DLD1 (cell line): ENCODE measurements around the gene FUT2.
"Not testable (repeated sequence)": the region's sequence is repeated elsewhere in the genome, so short reads cannot be mapped to it uniquely, and the experiment has no call there.

Experiments
- in situ Hi-C: cut with HindIII; loops from 2 replicates; pipeline ENCODE4 v1.10.0; 2017; ENCODE audit warnings: low sequenced_read_pairs

The FUT2 gene

DNA sequence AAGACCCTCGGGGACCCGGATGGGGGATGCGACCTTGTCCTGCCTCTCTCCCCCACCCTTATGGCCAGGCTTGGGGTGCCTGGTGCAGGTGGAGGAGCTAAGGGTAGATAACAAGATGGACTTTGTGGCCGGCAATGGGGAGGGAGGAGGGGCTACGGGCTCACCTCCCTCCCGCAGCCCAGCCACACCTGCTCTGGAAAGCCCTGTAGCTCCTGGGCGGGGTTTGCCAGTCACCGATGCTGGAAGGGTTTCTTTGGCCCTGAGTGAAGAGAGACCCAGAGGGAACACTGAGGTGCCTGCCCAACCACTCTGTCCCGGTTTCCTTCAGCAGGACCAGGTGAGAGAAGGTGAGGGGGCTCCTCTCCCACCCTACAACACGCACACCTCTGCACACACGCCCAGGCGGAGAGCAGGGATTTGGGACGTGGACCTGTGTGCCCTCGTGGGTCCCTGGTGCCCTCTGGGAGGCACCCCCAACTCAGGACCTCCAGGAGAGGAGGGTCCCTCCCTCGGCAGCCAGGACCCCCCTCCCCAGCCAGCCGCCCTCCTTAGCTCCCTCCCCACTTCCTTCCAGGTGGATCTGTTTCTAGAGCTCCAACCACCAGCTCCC, at the start of gene FUT2:
Gene FUT2 (plus strand): TSS at position 229 of the 610 bp plus-strand sequence. CDS start 6,986 bp downstream, outside the sequence.
- in situ Hi-C loops: no loop called here

DNA sequence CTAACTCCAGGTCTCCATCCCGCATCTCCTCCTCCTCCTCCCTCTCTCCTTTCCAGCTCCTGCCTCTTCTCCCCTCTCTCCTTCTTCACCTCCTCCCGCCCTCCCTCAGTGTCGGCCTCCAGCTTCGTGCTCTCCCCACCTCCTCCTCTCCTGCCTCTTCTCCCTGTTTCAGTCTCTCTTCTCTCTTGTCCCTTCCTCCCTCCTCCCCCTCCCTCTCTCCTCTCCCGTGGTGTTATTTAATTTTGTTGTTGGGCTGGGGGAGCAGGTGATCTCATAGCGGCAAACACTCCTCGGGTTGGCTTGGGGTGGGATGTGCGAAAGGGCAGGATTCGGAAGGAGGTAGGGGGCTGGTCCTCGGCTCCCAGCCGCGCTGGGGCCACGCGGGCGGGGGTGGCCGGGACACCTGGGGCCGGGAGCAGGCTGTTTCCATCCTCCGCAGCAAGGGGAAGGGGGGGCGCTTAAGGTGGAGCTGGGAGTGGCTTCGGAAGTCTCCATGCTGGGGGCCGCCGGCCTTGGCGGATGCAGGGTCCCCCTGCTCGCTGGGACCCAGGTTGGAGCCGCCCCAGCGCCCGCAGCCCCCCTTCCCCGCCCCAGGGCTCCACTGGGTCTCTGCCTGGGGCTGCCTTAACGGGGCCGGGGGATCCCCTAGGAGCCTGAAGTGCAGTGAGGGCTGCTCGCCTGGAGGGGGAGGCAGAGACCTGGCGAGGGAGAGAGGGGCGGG, 49.6 kb upstream of the FUT2 start, which contains the start of gene CA11:
Gene CA11 (minus strand): TSS at position 187 of the 721 bp plus-strand sequence. CDS start 555 bp downstream, outside the sequence.
- in situ Hi-C loops: no loop called here

DNA sequence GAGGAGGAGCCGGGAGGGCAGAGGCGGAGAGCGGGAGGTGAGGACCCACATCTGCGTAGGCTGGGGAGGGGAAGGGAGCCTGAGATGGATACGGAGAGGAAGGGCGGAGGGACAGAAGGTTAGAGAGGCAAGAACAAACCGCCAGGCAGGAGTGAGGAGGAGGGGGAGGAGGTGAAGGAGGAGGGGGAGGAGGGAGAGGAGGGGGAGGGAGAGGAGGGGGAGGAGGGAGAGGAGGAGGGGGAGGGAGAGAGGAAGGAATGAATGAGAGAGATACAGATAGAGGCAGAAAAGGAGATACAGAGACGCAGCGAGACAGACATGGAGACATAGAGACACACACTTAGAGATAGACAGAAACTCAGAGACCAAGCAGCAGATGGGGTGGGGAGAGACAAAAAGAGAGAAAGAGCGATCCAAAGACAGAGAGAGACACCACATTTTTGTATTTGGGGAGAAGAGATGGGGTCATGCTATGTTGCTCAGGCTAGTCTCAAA, 49.0 kb upstream of the FUT2 start:
- in situ Hi-C loops: no loop called here

DNA sequence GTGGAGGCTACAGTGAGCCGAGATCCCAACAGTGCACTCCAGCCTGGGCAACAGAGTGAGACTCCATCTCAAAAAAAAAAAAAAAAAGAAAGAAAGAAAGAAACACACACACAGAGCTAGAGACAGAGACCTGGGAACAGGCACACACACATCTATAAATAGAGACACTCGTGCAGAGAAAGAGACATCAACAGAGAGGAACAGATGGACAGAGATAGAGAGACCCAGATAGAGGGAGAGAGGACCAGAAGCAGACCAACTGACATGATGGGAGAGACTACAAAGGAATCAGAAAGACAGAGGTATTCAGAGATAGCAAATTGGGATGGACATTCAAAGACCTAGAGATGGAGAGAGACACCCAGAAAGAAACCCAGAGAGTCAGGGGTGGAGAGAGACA, 47.6 kb upstream of the FUT2 start:
- in situ Hi-C loops: no loop called here

DNA sequence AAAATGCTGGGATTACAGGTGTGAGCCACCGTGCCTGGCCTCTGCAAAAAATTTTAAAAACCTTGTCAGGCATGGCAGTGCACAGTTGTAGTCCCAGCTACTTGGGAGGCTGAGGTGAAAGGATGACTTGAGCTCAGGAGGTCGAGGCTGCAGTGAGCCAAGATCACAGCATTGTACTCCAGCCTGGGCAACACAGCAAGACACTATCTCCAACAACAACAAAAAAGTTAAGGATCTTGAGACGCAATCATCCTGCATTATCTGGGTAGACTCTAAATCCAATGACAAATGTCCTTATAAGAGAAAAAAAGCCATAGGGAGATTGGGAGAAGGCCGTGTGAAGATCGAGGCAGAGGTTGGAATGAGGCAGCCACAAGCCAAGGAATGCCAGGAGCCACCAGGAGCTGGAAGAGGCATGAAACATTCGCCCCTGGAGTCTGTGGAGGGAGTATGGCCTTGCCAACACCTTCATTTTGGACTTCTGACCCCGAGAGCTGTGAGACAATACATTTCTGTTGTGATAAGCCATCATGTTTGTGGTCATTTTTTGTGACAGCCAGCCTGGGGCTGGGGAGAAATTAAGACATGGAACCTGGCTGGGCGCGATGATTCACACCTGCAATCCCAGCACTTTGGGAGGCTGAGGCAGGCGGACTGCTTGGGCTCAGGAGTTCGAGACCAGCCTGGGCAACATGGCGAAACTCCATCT, 44.6 kb upstream of the FUT2 start:
- in situ Hi-C loops: no loop called here

DNA sequence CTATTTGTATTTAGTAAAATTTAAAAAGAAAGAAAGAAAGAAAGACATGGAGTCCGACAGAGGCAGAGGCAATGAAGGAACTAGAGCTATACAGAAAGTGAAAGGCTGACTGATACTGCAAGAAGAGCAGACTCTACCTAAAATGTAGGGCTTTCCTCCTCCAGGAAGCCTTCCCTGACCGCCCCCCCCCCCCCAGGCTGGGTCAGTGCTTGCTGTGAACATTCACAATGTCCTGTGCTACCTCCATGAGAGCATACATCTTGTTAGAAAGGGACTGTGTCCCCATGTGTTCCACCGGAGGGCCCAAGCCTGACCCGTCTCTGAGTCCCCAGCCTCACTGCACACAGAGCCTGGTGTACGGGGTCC, 44.1 kb upstream of the FUT2 start:
- in situ Hi-C loops: no loop called here

DNA sequence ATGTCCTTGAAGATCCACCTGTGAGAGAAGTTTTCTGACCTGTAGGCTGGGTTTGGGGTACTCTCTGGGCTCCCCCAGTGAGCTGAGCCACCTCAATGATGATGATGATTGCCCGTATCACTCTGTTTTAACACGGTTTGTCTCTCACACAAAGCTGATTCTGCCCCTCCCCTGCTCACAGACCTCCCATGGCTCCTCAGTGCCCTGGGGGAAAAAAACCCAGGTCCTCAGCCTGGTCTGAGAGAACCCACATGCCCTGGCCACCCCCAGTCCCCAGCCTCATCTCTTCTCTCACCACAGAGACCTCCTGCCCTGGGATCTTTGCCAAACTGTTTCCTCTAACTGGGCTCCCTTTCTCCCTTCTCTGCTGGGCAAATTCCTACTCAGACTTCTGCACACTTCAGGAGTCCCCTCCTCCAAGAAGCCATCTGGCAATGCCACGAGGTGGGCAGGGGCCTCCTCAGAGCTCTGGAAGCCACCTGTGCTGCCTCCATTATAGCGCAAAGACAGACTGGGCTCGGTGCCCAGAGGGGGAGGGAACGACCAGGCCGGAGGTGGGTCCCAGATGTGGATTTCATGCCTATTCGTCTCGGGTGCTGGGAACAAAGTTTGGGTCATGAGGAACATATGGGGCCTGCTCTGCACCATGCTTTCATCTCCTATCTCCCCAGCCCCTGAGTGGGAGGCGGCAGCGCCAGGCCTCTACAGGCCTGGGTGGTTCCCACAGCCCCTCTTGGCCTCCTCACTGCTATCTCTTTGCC, 41.3 kb upstream of the FUT2 start:
- in situ Hi-C loops: no loop called here

DNA sequence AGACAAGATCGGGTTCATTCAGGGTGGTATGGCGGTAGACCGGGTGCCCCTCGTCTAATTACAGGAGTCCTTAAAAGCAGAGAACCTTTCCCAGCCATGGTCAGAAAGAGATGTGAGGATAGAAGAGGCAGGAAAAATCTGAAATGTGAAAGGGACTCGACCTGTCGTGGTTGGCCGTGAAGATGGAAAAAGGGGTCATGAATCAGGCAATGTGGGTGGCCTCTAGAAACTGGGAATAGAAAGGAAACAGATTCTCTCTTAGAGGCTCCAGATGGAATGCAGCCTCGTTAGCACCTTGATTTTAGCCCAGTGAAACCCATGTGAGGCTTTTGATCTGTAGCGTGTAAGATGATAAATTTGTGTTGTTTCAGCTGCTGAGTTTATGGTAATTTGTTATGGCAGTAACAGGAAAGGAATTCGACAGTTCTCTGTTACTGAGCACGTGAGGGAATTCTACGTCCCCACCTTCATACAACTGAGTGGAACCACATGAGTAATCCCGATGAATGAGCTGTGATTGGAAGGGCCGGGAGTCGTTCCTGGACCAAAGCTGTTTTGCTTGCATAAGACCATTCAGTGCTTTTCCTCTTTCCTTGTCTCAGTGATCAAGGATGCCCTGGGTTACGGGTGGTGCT, 38.8 kb upstream of the FUT2 start:
- in situ Hi-C loops: no loop called here

DNA sequence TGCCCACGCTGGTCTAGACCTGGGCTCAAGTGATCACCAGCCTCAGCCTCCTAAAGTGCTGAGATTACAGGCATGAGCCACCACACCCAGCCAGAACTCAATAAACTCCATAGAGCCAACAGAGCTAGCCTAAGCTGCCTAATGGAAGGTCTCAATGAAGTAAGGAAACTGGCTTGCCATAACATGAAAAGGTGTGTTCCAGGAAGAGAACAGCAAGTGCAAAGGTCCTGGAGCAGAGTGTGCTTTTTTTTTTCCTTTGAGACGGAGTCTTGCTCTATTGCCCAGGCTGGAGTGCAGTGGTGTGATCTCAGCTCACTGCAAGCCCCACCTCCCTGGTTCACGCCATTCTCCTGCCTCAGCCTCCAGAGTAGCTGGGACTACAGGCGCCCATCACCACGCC, 37.9 kb upstream of the FUT2 start:
- in situ Hi-C loops: not testable (repeated sequence)

DNA sequence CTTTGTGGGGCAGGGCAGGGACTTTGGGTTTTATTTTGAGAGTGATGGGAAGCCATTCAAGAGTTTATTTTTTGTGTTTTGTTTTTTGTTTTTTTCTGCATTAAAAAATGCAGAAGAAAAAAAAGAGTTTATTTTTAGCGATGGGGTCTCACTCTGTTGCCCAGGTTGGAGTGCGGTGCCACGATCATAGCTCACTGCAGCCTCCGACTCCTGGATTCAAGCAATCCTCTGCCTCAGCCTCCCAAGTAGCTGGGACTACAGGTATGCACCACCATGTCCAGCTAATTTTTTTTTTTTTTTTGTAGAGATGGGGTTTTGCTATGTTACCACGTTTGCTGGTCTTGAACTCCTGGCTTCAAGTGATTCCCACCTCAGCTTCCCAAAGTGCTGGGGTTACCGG, 37.3 kb upstream of the FUT2 start:
- in situ Hi-C loops: no loop called here

DNA sequence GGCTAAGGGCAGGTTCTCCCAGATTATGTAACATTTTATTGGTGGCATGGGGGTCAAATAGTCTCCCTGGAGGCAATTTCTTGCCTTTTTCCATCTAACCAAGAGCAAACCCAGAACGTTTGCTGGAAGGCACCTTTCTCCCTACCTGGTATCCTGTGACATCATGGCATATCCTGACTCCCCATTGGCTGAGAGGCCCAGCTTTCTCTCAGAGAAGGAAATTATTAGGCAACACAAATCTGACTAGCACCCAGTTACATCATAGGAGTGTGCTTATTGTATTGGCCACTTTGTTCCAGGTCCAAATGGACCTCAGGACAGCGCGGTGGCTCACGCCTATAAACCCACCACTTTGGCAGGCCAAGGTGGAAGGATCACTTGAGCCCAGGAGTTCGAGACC, 36.0 kb upstream of the FUT2 start:
- in situ Hi-C loops: no loop called here

DNA sequence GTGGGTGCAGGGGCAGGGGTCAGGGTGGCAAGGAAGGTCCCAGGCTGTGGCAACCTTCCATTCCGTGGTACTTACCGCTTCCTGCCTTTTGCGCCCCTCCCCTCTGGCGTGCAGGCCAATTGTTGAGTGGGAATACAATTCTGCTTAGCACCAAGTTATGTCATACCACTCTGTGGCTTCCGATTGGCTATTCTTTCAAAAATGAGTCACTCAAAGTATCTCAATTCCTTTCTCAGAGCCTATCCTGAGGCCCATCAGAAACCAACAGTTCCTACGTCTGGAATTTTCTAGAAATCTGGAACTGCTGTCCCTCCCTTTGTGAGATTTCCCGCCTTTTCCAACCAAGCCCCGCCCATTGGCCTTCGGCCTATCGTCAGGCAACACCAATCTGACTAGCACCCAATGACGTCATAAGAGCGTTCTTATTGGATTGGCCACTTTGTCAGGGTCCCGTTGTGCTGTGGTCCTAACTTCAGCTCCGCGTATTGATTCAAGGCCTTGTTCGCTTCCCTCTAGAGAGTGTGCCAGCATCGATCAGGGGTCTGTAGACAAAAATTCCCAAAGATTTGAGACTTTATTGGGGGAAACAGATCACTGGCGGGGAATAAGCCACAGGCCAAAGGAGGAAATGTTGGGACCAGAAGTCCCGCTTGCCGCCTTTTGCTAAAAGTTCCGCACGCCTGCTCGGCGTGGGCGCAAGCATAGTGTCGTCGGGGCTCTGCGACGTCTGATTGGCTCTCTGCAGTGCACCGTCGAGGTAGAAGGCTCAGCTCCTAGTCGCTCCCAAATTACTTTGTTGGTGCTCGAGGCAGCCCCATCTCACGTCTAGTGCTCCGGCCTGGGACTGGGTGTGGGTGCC, 34.7 kb upstream of the FUT2 start:
- in situ Hi-C loops: no loop called here

DNA sequence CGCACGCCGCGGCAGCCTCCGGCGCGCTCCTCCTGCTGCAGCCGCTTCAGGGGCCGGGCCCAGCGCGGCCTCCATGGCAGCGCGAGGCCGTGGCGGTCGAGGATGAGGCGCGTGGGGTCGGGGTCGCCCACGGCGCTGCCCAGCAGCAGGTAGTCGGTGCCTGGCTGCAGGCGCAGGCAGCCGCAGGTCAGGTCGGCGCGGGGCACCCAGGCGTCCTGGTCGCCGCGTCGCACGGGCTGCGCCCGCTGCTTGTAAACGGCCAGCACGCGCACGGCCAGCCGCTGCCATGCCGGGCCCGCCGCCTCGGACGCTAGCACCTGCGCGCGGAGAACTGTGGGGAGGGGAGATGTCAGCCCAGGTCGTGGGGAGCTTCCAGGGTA, 34.1 kb upstream of the FUT2 start:
- in situ Hi-C loops: no loop called here

DNA sequence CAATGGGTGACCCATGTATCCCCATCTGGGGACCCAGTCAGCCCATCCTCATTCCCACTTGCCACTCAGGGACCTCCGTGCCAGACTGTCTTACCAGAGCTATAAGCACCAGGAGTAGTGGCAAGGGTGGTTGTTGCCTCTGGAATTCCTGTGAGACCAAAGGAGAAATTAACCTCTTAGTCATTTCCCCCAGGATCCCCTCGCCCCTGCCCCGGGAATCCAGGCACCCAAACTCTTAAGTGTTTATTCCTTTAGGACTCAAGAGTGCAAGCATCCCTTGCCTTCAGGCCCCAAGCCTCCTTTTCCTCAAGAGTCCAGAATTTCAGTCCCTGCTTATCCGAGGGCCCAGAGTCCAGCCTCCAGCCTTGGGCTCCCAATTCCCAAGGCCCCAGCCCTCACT, 32.1 kb upstream of the FUT2 start:
- in situ Hi-C loops: no loop called here

DNA sequence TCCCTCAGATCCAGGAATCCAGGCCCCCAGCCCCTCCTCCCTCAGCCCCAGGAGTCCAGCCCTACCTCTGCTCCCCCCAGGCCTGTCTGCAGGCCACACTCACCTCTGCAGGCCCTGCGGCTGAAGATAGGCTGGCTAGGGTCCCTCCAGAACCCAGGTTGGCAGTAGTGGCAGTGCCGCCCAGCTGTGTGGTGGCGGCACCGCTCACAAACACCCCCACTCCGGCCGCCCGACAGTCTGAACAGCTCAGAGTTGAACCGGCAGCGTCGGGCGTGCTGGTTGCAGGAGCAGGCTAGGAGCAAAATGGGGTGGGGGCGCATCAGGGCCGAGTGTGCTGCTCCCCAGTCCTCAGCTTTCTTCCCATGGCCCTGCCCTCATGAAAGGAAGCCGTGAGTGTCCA, 31.3 kb upstream of the FUT2 start:
- in situ Hi-C loops: no loop called here

DNA sequence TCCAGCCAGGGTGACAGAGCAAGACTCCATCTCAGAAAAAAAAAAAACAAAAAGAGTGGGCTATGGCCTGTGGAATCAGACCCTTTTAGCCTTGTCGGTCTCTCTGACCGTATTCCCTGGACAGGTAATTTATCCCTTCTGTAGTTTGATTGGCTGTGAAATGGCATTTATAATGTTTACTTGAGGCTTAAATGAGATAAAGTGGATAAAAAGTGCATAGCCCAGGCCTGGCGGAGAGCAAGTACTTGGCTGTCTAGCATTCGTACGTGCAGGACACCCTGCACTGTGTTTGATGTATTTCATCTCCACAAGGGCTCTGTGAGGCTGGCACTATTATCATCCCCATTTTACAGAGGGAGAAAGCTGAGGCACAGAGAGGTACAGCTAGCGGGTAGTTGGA, 30.0 kb upstream of the FUT2 start:
- in situ Hi-C loops: no loop called here

DNA sequence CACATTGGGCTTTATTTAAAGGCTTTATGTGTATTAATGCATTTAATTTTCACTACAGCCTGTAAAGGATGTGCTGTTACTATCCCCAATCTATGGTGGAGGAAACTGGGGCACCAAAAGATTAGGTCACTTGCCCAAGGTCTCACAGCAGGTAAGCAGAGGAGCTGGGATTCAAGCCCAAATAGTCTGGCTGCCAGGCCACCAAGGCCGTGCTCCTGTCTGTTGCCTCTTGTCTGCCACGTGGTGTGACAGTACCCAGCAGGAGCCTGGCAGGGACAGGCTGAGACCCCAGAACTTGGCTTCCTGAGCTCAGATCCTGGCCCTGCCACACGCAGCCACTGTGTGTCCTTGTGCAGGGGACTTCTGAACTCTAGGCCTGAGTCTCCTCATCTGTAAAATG, 27.4 kb upstream of the FUT2 start:
- in situ Hi-C loops: no loop called here

DNA sequence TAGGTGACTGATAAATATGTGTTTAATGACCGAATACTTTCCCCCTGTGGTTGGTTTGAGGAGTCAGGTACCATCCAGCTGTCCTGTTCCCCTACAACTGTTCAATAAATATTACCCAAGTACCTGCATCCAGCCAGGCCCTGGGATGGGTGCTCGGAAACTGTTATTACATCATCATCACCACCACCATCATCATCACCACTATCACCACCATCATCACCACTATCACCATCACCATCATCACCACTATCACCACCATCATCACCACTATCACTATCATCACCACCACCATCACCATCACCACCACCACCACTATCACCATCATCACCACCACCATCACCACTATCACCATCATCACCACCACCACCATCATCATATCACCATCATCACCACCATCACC, 27.0 kb upstream of the FUT2 start:
- in situ Hi-C loops: no loop called here

DNA sequence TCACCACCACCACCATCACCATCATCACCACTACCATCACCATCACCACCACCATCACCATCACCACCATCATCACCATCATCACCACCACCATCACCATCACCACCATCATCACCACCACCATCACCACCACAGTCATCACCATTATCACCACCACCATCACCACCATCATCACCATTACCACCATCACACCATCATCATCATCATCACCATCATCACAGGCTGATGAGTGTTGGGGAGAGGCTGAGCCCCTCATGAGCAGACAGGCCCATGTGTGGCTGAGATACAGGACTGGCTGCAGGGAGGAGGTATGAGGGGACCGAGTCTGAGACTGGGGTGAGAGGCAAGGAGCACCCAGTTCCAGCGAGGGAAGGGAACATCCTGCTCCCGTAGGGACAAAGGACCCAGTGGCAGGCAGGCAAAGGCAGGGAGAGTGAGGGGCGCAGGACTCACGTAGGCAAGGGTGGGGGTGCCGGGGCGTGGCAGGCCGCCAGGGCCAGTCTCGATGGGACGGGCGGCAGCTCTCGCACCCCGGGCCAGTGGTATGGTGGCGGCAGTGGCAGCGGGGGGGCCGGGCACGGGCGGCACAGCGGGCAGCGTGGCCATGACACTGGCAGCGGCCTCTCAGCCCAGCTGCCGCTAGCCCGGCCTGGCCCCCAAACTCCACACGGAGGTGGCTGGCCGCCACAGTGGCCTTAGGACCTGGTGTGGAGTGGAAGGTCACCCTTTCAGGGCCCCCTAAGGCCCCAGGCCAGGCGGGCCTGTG, 25.7 kb upstream of the FUT2 start:
- in situ Hi-C loops: no loop called here
